CD14-positive monocyte (primary cell): ENCODE results near the gene GGTA1. TPM values are rescaled to one million over a fixed set of nuclear protein-coding genes. Genes with fewer than 3 reads are reported as not detected.

ENCODE experiments used
- DNase-seq, 3 donors: peaks; one replicate each; pipeline ENCODE4 v3.0.0-alpha.2; 2011 to 2022
- H2AFZ ChIP-seq: 2 replicates; pipeline ENCODE4 v1.6.0; 2012; ENCODE audit warnings: mild to moderate bottlenecking, low read depth, low read length, inconsistent platforms; ENCODE audit not compliant: insufficient read depth, poor library complexity, severe bottlenecking
- H3K27ac ChIP-seq, 2 donors: 1 replicate in 1 of 2; 2 replicates in 1 of 2; pipeline ENCODE4 v1.5.1; 2012 to 2013; ENCODE audit warnings: low read length in 2 of 2, control low read depth in 1 of 2, inconsistent platforms in 1 of 2, low read depth in 1 of 2, mild to moderate bottlenecking in 1 of 2
- H3K27me3 ChIP-seq, 2 donors: one replicate each; pipeline versions ENCODE4 v1.6.0 to v1.6.1; 2011 to 2013; ENCODE audit warnings: low read length in 2 of 2; ENCODE audit not compliant: control insufficient read depth in 2 of 2, insufficient read depth in 2 of 2
- H3K36me3 ChIP-seq, 2 donors: replicated peaks in 1 of 2; 1 replicate in 1 of 2; 2 replicates in 1 of 2; pipeline versions ENCODE4 v1.5.1 to v1.6.1; 2012 to 2013; ENCODE audit warnings: low read length in 2 of 2, control low read depth in 1 of 2, inconsistent platforms in 1 of 2, mild to moderate bottlenecking in 1 of 2; ENCODE audit not compliant: insufficient read depth in 2 of 2, control insufficient read depth in 1 of 2
- H3K4me1 ChIP-seq, 2 donors: 1 replicate in 1 of 2; 2 replicates in 1 of 2; pipeline versions ENCODE4 v1.5.1 to v1.6.1; 2012 to 2013; ENCODE audit warnings: low read length in 2 of 2, control low read depth in 1 of 2, inconsistent platforms in 1 of 2, mild to moderate bottlenecking in 1 of 2, moderate library complexity in 1 of 2; ENCODE audit not compliant: insufficient read depth in 2 of 2, control insufficient read depth in 1 of 2
- H3K4me2 ChIP-seq: replicated peaks from 2 replicates; pipeline ENCODE3; 2012; ENCODE audit warnings: low read length, moderate library complexity, mild to moderate bottlenecking; ENCODE audit not compliant: poor library complexity, severe bottlenecking; ENCODE audit errors: extremely low read depth
- H3K4me3 ChIP-seq, 3 experiments: fragments of 200-600 bp in 1 of 3; sonication (generic) in 1 of 3; replicated peaks in 1 of 3; 1 replicate in 2 of 3; 2 replicates in 1 of 3; pipeline ENCODE4 v1.5.1; 2011 to 2013; ENCODE audit warnings: low read length in 3 of 3, mild to moderate bottlenecking in 3 of 3, control low read depth in 2 of 3, low read depth in 2 of 3, inconsistent platforms in 1 of 3, moderate library complexity in 1 of 3
- H3K79me2 ChIP-seq: 2 replicates; pipeline ENCODE4 v1.6.0; 2012; ENCODE audit warnings: mild to moderate bottlenecking, control low read depth, inconsistent platforms, low read length, moderate library complexity; ENCODE audit not compliant: insufficient read depth
- H3K9ac ChIP-seq: 2 replicates; pipeline ENCODE4 v1.6.0; 2017; ENCODE audit warnings: low read length, mild to moderate bottlenecking; ENCODE audit not compliant: insufficient read depth, poor library complexity, severe bottlenecking
- H3K9me3 ChIP-seq, 2 donors: replicated peaks in 1 of 2; 1 replicate in 1 of 2; 2 replicates in 1 of 2; pipeline versions ENCODE4 v1.5.1 to v1.6.1; 2012 to 2013; ENCODE audit warnings: low read length in 2 of 2, control low read depth in 1 of 2; ENCODE audit not compliant: control insufficient read depth in 1 of 2, insufficient read depth in 1 of 2
- H4K20me1 ChIP-seq: 2 replicates; pipeline ENCODE4 v1.6.0; 2012; ENCODE audit warnings: mild to moderate bottlenecking, low read length, control low read depth, moderate library complexity; ENCODE audit not compliant: insufficient read depth
- H3K27ac Mint-ChIP-seq, 7 donors: one replicate each; pipeline ENCODE4 v1.8.0; 2020; ENCODE audit warnings: mild to moderate bottlenecking in 7 of 7, mixed read lengths in 7 of 7, moderate library complexity in 6 of 7, inconsistent platforms in 2 of 7
- H3K27me3 Mint-ChIP-seq, 3 donors: one replicate each; pipeline ENCODE4 v1.8.0; 2021 to 2022; ENCODE audit warnings: low read depth in 3 of 3, mild to moderate bottlenecking in 3 of 3, mixed read lengths in 3 of 3, moderate library complexity in 3 of 3, inconsistent platforms in 1 of 3
- H3K36me3 Mint-ChIP-seq, 2 donors: one replicate each; pipeline ENCODE4 v1.8.0; 2020; ENCODE audit warnings: mixed read lengths in 2 of 2, inconsistent platforms in 1 of 2, mild to moderate bottlenecking in 1 of 2
- H3K4me1 Mint-ChIP-seq: one replicate; pipeline ENCODE4 v1.8.0; 2020; ENCODE audit warnings: mild to moderate bottlenecking, mixed read lengths
- H3K4me3 Mint-ChIP-seq, 2 donors: one replicate each; pipeline ENCODE4 v1.8.0; 2020; ENCODE audit warnings: mild to moderate bottlenecking in 2 of 2, mixed read lengths in 2 of 2, moderate library complexity in 1 of 2
- H3K9me3 Mint-ChIP-seq, 7 donors: one replicate each; pipeline ENCODE4 v1.8.0; 2020 to 2022; ENCODE audit warnings: mixed read lengths in 7 of 7, mild to moderate bottlenecking in 6 of 7, moderate library complexity in 6 of 7, inconsistent platforms in 2 of 7
- CTCF ChIP-seq: fragments of 200-600 bp; IDR thresholded peaks from one replicate; pipeline ENCODE4 v1.8.0; 2022; ENCODE audit warnings: antibody characterized with exemption, mild to moderate bottlenecking
- WGBS: methylation state at CpG from one replicate; pipeline ENCODE4 v1.1.5; 2013; ENCODE audit warnings: missing lambda C conversion rate; ENCODE audit not compliant: insufficient coverage; 5-methylcytosine and 5-hydroxymethylcytosine counted together
- intact Hi-C, 2 donors: fragments of 100-400 bp; cut with micrococcal nuclease; formaldehyde crosslinking; loops; one replicate each; pipeline versions ENCODE4 v1.15.0 to v1.15.1; 2023
- polyA plus RNA-seq, 3 donors: library from polyadenylated mRNA; depleted of rRNA in 1 of 3; unstranded in 2 of 3; stranded (reverse) in 1 of 3; fragments of 300-500 nt in 2 of 3; fragments of >200 nt in 1 of 3; fragmentation: Illumina TruSeq in 2 of 3; gene quantifications; 1 replicate in 2 of 3; 2 replicates in 1 of 3; pipeline ENCODE4 v1.2.3, GENCODE V29; 2012 to 2021

Gene GGTA1
- polyA plus RNA-seq, 3 donors: 10.9 to 35.6 (median 15.4) TPM

GRCh38 chr9:121499177-121499426 lies 542 bp downstream of the GGTA1 start:
- Mint-ChIP-seq H3K36me3 (peaks cover 4 to 5% of the 10 kb centered on the region in 2 donors), H3K27ac (peak overlapping the region; percentile 67 to 90 (median 85)), H3K27me3 (peaks cover 2 to 9% (median 3%) of the 10 kb centered on the region in 3 donors), H3K4me3 (peak overlapping the region; percentile 93 to 97), H3K4me1 (peaks cover 61% of the 10 kb centered on the region), H3K9me3 (peaks cover 5 to 8% (median 7%) of the 10 kb centered on the region in 7 donors)
- Histone ChIP-seq H3K9me3 (peaks cover 3 to 6% of the 10 kb centered on the region in 2 donors), H4K20me1 (no peaks in the 10 kb centered on the region), H3K27me3 (peaks cover 0 to 10% of the 10 kb centered on the region in 2 donors), H3K27ac (peak overlapping the region; percentile 1 to 70), H3K4me1 (peaks cover 59 to 69% of the 10 kb centered on the region in 2 donors), H2AFZ (peak overlapping the region; percentile 95), H3K4me2 (peak overlapping the region; percentile 91), H3K9ac (peak overlapping the region; percentile 75), H3K79me2 (no peaks in the 10 kb centered on the region), H3K36me3 (no peaks in the 10 kb centered on the region), H3K4me3 (peak overlapping the region; percentile 43 to 93 (median 64))
- 0% methylated on average over 3 of the region's 8 CpGs for WGBS
- no peak for DNase-seq
- intact Hi-C loops: no loop called here
- TF ChIP-seq CTCF: no peak

GRCh38 chr9:121498487-121499176 lies 1.0 kb downstream of the GGTA1 start:
- peak overlapping the region; percentile 75 for H3K9ac ChIP-seq
- Mint-ChIP-seq H3K36me3 (peaks cover 4 to 7% of the 10 kb centered on the region in 2 donors), H3K4me1 (peaks cover 63% of the 10 kb centered on the region), H3K27me3 (peaks cover 2 to 9% (median 2%) of the 10 kb centered on the region in 3 donors), H3K9me3 (peaks cover 5 to 8% (median 7%) of the 10 kb centered on the region in 7 donors), H3K27ac (peak overlapping the region; percentile 67 to 90 (median 85)), H3K4me3 (peak overlapping the region; percentile 93 to 97)
- peaks cover 0 to 10% of the 10 kb centered on the region in 2 donors for H3K27me3 ChIP-seq
- no peaks in the 10 kb centered on the region for H3K36me3 ChIP-seq
- H3K9me3 ChIP-seq: peaks cover 3 to 6% of the 10 kb centered on the region in 2 donors
- H2AFZ ChIP-seq: peak overlapping the region; percentile 95
- WGBS: 0% methylated on average over 23 of the region's 29 CpGs
- peak in 2 of 3 donors; percentile 20 to 53 for DNase-seq
- intact Hi-C loops: no loop called here
- H3K4me1 ChIP-seq: peaks cover 61 to 69% of the 10 kb centered on the region in 2 donors
- H4K20me1 ChIP-seq: no peaks in the 10 kb centered on the region
- no peaks in the 10 kb centered on the region for H3K79me2 ChIP-seq
- peak overlapping the region; percentile 91 for H3K4me2 ChIP-seq
- TF ChIP-seq CTCF: peak; percentile 69
- H3K4me3 ChIP-seq: peak overlapping the region; percentile 43 to 93 (median 64)
- peak overlapping the region in 1 of 2 donors; percentile 70 for H3K27ac ChIP-seq
